OCI-LY3 (cell line): ENCODE results near the gene SEPTIN1.

Experiments
- EZH2phosphoT487 ChIP-seq: fragments of 200-600 bp; shearing (Covaris generic); IDR thresholded peaks from 2 replicates; pipeline ENCODE4 v1.6.1; 2018; ENCODE audit warnings: antibody characterized with exemption, mixed run types, low read depth
- TF ChIP-seq, protein P1 (sequence below): fragments of 200-600, 300-600 bp; sonication (generic); IDR thresholded peaks from 2 replicates; pipeline ENCODE4 v1.5.1; 2014; ENCODE audit warnings: antibody characterized with exemption, low read length, low read depth

DNA sequence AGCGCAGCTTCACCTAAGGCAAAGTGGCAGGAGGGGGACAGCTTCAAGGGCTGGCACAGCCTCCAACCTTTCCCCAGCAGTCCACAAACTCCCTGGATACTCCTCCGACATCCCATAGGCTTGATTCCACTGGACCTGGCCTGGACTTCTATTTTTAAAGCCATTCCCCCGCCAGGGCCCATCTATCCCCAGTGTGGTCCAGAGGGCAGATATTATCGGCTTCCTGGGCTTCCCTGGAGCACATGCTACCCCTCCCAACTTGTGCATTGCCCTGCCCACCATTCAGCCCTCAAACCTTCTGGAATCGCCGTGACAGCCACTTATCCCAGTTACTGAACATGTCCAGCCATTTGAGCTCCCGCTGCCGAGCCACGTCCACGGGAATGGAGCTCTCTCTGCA is 17.2 kb downstream of the SEPTIN1 start:
- TF ChIP-seq, protein P1, sequence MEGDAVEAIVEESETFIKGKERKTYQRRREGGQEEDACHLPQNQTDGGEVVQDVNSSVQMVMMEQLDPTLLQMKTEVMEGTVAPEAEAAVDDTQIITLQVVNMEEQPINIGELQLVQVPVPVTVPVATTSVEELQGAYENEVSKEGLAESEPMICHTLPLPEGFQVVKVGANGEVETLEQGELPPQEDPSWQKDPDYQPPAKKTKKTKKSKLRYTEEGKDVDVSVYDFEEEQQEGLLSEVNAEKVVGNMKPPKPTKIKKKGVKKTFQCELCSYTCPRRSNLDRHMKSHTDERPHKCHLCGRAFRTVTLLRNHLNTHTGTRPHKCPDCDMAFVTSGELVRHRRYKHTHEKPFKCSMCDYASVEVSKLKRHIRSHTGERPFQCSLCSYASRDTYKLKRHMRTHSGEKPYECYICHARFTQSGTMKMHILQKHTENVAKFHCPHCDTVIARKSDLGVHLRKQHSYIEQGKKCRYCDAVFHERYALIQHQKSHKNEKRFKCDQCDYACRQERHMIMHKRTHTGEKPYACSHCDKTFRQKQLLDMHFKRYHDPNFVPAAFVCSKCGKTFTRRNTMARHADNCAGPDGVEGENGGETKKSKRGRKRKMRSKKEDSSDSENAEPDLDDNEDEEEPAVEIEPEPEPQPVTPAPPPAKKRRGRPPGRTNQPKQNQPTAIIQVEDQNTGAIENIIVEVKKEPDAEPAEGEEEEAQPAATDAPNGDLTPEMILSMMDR: no peak
- no peak for TF ChIP-seq EZH2phosphoT487
